ENCODE data around the gene ZNF639.

ZNF639 gene

GRCh38 chr3:179308001-179308400, 14.8 kb upstream of the ZNF639 start:
- TF ChIP-seq CTCF (tag by site-specific recombination; IDR thresholded peaks at IDR 0.05) (no peak), ZIC2 (tag by site-specific recombination; IDR thresholded peaks at IDR 0.05) (no peak), ZNF2 (tag by site-specific recombination; IDR thresholded peaks at IDR 0.05) (no peak), ZNF658 (tag by site-specific recombination; IDR thresholded peaks at IDR 0.05) (no peak), ZNF121 (tag by site-specific recombination; IDR thresholded peaks at IDR 0.05) (no peak), ZSCAN23 (tag by site-specific recombination; IDR thresholded peaks at IDR 0.05) (no peak), ZNF488 (tag by site-specific recombination; IDR thresholded peaks at IDR 0.05) (no peak), ZNF701 (tag by site-specific recombination; IDR thresholded peaks at IDR 0.05) (no peak), ZNF791 (tag by site-specific recombination; IDR thresholded peaks at IDR 0.05) (no peak), ZNF707 (tag by site-specific recombination; IDR thresholded peaks at IDR 0.05) (no peak), ZNF175 (tag by site-specific recombination; IDR thresholded peaks at IDR 0.05) (no peak), ZNF660 (tag by site-specific recombination; IDR thresholded peaks at IDR 0.05) (no peak), ZNF354C (tag by site-specific recombination; IDR thresholded peaks at IDR 0.05; ENCODE audit: borderline replicate concordance, low read depth) (no peak), SCRT1 (tag by site-specific recombination; IDR thresholded peaks at IDR 0.05; ENCODE audit: borderline replicate concordance) (no peak), REPIN1 (tag by site-specific recombination; IDR thresholded peaks at IDR 0.05; ENCODE audit: low read depth) (no peak), ZNF571 (tag by site-specific recombination; IDR thresholded peaks at IDR 0.05) (no peak)
- TF ChIP-seq, protein P1, sequence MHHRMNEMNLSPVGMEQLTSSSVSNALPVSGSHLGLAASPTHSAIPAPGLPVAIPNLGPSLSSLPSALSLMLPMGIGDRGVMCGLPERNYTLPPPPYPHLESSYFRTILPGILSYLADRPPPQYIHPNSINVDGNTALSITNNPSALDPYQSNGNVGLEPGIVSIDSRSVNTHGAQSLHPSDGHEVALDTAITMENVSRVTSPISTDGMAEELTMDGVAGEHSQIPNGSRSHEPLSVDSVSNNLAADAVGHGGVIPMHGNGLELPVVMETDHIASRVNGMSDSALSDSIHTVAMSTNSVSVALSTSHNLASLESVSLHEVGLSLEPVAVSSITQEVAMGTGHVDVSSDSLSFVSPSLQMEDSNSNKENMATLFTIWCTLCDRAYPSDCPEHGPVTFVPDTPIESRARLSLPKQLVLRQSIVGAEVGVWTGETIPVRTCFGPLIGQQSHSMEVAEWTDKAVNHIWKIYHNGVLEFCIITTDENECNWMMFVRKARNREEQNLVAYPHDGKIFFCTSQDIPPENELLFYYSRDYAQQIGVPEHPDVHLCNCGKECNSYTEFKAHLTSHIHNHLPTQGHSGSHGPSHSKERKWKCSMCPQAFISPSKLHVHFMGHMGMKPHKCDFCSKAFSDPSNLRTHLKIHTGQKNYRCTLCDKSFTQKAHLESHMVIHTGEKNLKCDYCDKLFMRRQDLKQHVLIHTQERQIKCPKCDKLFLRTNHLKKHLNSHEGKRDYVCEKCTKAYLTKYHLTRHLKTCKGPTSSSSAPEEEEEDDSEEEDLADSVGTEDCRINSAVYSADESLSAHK (tag by site-specific recombination; IDR thresholded peaks at IDR 0.05): no peak
- H3K27ac ChIP-seq (ENCODE audit: extremely low read depth, low read depth, low read length): no peak overlapping the region
- H3K9me3 ChIP-seq (ENCODE audit: control insufficient read depth, insufficient read depth, low read depth, low read length): no peaks in the 10 kb centered on the region
- no peaks in the 10 kb centered on the region for H3K36me3 ChIP-seq (ENCODE audit: control insufficient read depth in 2 of 2, insufficient read depth in 1 of 2, low read length in 2 of 2)
- POLR2A ChIA-PET: no interaction called here
- CTCF ChIA-PET: no interaction called here
- H3K4me3 ChIP-seq (ENCODE audit: low read depth, low read length): no peak overlapping the region
- no peaks in the 10 kb centered on the region for H3K4me1 ChIP-seq (ENCODE audit: control insufficient read depth, insufficient read depth, low read length)

- ChIA-PET CTCF (interaction anchor here (0.7 to 1.4 kb wide), 2 partner anchors 72 to 294 kb away, joined by 3 read pairs; no protein-coding TSS in a partner anchor), POLR2A (no interaction called here)
- no peak for TF ChIP-seq YY1 (tag by site-specific recombination; IDR thresholded peaks at IDR 0.05)
- TF ChIP-seq ZSCAN18 (tag by site-specific recombination; IDR thresholded peaks at IDR 0.05): no peak
- TF ChIP-seq ZNF112 (tag by site-specific recombination; IDR thresholded peaks at IDR 0.05): no peak
- TF ChIP-seq ZNF544 (tag by site-specific recombination; IDR thresholded peaks at IDR 0.05): no peak
- TF ChIP-seq ZIC2 (tag by site-specific recombination; IDR thresholded peaks at IDR 0.05): no peak
- no peak for TF ChIP-seq HOXA7 (CRISPR knock-in tag; IDR thresholded peaks at IDR 0.05; ENCODE audit: borderline replicate concordance)
- TF ChIP-seq, protein P2, sequence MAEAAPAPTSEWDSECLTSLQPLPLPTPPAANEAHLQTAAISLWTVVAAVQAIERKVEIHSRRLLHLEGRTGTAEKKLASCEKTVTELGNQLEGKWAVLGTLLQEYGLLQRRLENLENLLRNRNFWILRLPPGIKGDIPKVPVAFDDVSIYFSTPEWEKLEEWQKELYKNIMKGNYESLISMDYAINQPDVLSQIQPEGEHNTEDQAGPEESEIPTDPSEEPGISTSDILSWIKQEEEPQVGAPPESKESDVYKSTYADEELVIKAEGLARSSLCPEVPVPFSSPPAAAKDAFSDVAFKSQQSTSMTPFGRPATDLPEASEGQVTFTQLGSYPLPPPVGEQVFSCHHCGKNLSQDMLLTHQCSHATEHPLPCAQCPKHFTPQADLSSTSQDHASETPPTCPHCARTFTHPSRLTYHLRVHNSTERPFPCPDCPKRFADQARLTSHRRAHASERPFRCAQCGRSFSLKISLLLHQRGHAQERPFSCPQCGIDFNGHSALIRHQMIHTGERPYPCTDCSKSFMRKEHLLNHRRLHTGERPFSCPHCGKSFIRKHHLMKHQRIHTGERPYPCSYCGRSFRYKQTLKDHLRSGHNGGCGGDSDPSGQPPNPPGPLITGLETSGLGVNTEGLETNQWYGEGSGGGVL (tag by site-specific recombination; IDR thresholded peaks at IDR 0.05): no peak
- no peak for TF ChIP-seq ZNF701 (tag by site-specific recombination; IDR thresholded peaks at IDR 0.05)
- no peak for TF ChIP-seq ZNF274 (IDR thresholded peaks at IDR 0.05; ENCODE audit: low read length)
- no peak for TF ChIP-seq ZNF274 (tag by site-specific recombination; IDR thresholded peaks at IDR 0.05; ENCODE audit: borderline replicate concordance)
- no peak for TF ChIP-seq ZNF623 (tag by site-specific recombination; IDR thresholded peaks at IDR 0.05)
Measured at GRCh38 chr3:179309225-179310078, 13.4 kb upstream of the ZNF639 start.

More at GRCh38 chr3:179309225-179310078, 13.4 kb upstream of the ZNF639 start:
- Histone ChIP-seq H3K4me1 (ENCODE audit: control insufficient read depth, insufficient read depth, low read length) (no peaks in the 10 kb centered on the region), H3K27ac (ENCODE audit: extremely low read depth, low read depth, low read length) (no peak overlapping the region), H3K9me3 (ENCODE audit: control insufficient read depth, insufficient read depth, low read depth, low read length) (no peaks in the 10 kb centered on the region), H3K36me3 (ENCODE audit: control insufficient read depth in 2 of 2, insufficient read depth in 1 of 2, low read length in 2 of 2) (no peaks in the 10 kb centered on the region), H3K4me3 (ENCODE audit: low read depth, low read length) (no peak overlapping the region)

Measured in HEK293 (cell line).